T-helper 1 cell (primary cell): ENCODE results near the gene TJP2.
"Not testable (repeated sequence)": the region's sequence is repeated elsewhere in the genome, so short reads cannot be mapped to it uniquely, and the experiment has no call there.

Experiments used
- DNase-seq, 5 donors: peaks; one replicate each; pipeline ENCODE4 v3.0.0-alpha.2; 2012 to 2020

TJP2 gene

DNA sequence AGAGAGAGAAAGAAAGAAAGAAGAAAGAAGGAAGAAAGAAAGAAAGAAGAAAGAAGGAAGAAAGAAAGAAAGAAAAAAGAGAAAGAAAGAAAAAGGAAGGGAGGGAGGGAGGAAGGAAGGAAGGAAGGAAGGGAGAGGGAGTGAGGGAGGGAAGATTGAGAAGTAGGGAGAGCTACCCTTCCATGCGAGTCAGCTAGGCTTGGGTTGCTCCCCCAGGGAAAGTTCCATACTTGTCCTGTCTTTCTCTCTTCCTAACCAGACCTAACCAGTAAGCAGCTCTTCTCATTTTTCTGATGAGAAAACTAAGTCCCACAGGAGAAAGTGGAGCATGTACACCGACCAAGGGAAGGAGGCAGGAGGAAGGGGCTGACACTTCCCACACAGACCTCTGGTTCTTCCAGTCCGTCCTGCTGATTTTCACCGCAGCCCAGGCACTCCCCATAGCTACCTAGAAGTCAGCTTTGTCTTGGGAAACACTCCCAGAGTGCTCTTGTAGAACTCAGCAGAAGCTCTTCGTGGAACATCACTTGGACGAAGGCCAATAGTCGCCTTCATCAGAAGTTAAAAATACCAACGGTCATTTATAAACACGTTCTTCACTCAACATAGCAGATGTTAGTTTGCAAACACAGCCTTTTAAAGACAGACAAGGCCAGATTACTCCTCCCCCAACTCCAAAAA, 121.9 kb downstream of the TJP2 start:
- DNase-seq: no peak

DNA sequence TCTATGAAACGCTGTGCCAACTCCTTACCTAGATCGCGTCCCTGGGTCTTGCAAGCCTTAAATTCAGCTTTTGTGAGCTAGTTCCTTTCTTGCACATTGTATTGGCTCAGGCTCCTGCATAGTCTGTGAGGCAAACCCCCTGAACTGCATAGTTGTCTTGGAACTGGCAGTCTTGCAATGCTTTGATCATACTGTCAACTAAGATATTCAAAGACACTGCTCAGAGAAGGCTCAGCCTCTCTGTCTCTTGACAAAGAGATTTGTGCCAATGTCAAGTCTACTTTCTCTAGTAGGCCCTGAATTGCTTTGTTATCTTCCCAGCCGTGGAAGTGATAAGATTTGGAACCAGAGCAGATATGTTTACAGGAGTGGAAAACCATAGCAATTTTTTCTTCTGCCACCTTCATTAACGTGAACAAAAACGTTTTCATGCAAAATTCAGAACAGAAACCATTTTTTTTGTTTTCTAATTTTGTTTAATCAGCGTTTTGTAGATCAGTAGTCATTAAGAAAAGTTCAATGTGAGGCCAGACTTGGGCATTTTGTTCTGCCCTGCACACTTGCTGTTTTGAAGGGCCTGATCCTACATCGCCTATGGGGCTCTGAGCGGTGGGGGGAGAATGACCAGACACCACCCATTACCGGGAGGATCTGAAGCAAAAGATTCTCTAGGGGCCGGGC, 123.4 kb downstream of the TJP2 start:
- no peak for DNase-seq

DNA sequence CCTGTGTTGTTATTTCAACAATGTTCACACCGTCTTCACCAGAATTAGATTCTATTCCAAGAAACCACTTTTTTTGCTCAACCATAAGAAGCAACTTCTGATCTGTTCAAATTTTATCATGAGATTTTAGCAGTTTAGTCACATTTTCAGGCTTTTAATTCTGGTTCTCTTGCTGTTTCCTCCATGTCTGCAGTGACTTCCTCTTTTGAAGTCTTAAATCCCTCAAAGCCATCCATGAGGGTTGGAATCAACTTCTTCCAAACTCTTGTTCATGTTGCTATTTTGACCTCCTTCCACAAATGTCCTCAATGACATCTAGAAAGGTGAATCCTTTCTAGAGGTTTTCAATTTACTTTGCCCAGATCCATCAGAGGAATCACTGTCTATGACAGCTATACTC, 125.2 kb downstream of the TJP2 start:
- DNase-seq: no peak

DNA sequence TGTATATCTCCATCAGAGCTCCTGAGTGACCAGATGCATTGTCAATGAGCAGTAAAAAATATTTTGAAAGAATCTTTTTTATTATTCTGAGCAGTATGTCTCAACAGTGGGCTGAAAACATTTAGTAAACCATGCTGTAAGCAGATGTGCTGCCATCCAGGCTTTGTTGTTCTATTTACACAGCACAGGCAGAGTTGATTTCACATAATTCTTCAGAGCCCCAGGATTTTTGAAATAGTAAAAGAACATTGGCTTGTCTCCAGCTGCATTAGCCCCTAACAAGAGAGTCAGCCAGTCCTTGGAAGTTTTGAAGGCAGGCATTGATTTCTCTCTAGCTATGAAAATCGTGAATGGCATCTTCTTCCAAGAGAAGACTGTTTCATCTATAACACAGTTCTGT, 125.7 kb downstream of the TJP2 start:
- no peak for DNase-seq

DNA sequence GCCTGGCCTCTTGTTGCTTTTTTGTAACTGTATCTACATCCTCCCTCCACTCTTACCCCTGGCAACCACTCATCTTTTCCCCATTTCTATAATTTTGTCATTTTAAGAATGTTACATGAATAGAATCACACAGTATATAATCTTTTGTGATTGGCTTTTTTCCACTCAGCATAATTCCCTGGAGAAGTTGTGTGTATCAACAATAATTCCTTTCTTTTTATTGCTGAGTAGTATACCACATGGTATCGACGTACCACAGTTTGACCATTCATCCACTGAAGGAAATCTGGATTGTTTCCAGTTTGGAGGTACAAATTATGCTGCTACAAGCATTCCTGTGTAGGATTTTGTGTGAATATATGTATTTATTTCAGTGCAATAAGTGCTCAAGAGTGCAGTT, 129.3 kb downstream of the TJP2 start:
- no peak for DNase-seq

DNA sequence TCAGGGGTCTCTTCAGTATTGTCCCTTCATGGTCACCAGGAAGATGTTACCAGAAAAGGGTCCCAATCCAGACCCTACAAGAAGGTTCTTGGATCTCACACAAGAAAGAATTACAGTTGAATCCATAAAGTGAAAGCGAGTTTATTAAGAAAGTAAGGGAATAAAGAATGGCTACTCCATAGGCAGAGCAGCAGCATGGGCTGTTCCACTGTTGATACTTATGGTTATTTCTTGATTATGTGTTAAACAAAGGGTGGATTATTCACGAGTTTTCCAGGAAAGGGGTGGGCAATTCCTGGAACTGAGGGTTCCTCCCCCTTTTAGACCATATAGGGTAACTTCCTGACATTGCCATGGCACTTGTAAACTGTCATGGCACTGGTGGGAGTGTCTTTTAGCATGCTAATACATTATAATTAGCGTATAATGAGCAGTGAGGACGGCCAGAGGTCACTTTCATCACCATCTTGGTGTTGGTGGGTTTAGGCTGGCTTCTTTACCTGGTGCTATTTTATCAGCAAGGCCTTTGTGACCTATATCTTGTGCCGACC, 132.9 kb downstream of the TJP2 start:
- not testable (repeated sequence) for DNase-seq

DNA sequence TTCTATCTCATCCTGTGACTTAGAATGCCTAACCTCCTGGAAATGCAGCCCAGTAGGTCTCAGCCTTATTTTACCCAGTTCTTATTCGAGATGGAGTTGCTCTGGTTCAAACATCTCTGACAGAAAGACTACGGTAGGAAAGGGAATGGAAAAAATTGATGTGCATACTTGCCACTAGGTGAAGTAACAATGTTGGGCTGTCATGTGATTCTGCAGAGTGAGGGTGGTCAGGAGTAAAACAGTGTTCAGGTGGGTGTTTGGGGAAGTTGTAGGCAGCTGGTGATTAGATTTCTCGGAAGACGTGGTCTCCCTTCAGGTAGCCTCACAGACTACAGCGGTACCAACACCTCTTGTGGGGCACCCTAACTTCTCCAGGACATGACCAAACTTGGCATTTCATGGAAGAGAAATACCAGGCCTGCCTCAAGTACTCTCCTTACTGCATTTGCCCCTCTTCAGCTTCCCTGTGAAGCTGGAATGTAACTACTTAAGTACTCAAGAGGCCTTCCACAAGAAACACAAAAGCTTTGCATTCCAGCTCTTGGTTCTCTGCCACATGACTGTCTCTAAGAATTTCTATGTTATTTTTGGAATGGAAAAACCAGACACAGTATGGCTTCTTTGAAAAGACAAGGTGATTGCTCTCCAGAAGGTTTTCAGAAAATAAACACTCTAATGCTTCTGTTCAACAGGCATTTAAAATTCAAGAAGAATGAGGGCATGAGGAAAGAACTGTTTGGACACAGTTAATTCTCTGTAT, 133.5 kb downstream of the TJP2 start:
- no peak for DNase-seq

DNA sequence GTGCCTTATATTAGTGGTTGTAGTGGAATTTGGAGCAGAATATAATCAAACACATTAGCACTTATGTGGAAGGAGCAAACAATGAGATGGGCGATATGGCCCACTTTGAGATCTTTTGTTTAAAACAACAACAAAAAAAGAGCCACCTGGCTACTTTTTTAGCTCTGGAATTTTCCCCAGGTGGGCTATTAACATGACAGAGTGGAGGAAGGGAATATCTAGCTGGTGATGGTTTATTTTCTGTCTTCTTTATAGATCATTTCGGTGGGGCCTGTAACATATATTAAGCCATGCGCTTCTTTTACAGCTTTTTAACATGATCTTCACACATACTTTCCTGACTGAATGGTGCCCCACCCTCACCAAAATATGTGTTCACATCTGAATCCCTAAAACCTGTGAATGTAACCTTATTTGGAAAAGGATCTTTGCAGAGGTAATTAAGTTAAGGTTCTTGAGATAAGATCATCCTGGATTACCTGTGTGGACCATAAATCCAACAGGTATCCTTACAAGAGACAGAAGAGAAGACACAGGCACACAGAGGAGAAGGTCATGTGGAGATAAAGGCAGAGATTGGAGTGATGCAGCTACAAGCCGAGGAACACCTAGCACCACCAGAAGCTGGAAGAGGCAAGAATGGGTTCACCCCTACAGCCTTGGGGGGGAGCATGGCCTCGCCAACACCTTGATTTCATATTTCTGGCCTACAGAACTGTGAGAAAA, 134.3 kb downstream of the TJP2 start:
- DNase-seq: no peak

DNA sequence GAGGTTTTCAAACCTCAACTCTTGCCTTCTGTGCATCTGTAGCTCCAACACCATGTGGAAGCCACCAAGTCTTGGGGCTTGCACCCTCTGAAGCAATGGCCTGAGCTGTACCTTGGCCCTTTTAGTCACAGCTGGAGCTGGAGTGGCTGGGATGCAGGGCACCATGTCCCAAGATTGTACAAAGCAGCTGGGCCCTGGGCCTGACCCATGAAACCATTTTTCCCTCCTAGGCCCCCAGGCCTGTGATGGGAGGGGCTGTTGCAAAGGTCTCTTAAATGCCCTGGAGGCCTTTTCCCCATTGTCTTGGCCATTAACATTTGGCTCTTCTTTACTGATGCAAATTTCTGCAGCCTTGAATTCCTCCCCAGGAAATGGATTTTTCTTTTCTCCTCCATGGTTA, 139.1 kb downstream of the TJP2 start:
- DNase-seq: no peak

DNA sequence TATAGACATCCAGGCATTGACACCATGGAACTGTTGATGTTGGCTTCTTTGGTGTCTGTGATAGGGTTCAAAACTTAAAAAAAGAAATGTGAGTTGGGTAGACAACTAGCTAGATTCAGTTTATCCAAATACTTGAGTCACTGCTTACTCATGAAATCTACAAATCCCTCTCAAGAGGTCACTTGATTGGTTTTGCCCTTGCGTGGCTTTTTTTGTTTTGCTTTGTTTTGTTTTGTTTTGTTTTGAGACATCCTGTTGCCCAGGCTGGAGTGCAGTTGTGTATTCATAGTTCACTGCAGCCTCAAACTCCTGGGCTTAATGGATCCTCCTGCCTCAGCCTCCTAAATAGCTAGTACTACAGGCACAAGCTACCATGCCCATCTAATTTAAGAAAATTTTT, 140.5 kb downstream of the TJP2 start:
- no peak for DNase-seq

DNA sequence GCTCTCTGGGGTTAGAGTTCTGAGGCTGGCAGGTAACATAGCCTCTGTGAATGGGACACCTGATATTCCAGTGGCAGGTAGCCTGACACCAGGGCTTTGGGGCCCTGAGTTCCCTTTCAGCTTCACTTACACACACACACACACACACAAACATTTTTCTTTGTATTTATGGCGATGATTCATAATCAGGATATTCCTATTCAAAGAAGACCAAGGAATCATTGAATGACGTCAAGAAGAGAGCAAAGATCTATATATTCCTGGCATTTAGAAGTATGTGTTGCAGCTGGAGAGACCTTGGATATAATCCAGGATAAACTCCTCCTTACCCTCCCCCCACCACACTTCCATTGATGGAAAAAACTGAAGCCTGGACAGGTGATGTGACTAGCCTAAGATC, 143.0 kb downstream of the TJP2 start:
- DNase-seq: no peak

DNA sequence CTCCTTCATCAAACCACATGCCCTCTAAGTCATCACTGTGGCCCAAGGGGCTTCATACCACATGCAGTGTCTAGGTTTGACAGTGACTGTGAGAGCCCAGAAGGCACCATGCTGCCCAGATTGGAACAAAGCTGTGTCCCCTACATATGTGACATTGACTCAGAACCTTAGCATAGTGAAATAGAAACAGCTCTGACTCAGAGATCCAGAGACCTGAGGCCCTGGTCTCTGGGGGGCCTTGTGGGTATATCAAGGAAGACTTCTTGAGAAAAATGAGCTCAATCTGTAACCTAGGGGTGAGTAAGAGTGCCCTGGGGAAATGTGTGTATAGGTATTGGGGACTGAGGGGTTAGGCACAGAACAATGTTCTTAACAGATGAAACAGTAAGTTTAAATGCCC, 143.8 kb downstream of the TJP2 start:
- peak in 1 of 5 donors; percentile 3 for DNase-seq

DNA sequence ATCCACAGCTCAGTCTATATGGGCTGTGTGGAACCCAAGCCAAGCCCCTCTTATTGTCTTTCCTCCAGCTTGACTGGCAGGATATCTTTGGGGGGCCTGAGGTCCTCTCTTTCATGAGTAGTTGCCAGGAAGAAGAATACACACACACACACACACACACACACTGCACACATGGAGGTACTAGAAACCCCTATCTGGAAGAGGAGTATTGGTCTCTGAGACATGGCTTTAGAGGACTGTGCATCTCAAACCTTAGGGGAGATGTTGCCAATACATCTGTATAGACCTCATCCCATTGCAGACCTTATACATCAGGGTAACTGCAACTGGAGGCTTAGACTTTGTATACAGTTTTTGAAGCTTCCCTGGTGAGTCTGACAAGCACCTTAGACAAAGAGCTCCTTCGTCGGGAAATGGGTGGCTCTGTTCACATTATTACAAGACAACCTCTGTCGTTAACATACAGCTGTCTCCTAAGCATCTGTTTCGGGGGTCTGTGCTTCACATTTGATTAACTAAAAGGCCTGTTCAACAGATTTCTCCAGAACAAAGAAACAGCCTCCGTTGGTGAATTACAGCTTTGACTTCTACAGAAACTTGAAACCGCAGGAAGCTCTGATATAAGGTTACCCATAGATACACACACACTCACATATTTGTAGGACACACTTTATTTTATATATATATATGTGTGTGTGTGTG, 145.4 kb downstream of the TJP2 start:
- DNase-seq: no peak

DNA sequence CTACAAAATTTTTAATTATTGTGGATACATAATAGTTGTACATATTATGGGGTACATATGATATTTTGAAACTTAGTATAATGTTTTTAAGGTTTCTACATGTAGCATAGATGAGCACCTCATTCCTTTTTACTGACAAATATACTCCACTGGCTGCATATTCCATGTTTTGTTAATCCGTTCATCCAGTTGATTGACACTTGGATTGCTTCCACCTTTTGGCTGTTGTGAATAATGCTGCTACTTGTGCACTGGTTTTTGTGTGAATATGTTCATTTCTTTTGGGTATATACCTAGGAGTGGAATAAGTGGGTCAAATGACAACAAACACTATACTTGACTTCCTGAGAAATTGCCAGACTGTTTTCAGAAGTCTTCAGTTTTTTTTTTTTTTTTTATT, 148.2 kb downstream of the TJP2 start:
- DNase-seq: no peak

DNA sequence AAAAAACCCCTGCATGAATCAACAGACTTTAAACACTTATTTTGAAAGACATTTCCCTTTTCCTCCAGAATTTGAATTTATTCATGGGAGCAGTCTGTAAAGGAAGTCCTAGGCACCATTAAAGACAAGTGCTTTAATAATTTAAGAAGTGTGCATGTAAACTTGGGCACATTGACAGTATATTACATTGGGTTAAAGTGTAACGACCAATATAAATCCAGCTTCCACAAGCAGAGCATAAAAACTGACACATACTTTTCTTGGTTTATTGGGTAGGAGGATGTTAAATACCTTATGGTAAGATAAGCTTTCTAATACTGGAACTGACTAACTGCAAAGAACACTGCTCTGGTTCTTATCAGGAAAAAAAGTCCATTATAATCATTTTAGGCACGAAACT, 149.8 kb downstream of the TJP2 start:
- no peak for DNase-seq
